ENCODE measurements around the gene DPYD. TPM values are rescaled to one million over a fixed set of nuclear protein-coding genes. Genes with fewer than 3 reads are reported as not detected.

DPYD gene
- total and polyA plus RNA-seq, 11 donors, result 2.6 to 38.4 (median 7.8) TPM

DNA sequence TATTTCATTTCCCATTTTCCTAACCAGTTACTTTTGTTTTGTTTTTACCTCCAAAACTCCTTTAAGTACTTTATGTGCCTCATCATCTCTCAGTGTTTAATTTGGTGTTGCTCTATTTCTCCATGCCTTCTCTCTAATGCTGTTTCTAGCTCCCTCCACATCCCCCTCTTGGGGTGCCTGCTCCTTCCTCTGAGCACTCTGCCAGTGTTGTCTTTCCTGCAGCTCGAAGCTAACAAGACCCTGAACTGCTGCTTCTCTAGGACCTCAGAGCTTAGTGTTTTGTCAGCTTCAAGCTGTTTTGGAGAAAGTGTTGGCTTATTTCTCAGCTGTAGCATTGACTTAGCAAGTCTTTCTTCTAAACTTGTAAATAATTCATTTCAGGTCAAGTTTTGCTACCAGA is 290.6 kb downstream of the DPYD start:
- TF ChIP-seq, protein P1, sequence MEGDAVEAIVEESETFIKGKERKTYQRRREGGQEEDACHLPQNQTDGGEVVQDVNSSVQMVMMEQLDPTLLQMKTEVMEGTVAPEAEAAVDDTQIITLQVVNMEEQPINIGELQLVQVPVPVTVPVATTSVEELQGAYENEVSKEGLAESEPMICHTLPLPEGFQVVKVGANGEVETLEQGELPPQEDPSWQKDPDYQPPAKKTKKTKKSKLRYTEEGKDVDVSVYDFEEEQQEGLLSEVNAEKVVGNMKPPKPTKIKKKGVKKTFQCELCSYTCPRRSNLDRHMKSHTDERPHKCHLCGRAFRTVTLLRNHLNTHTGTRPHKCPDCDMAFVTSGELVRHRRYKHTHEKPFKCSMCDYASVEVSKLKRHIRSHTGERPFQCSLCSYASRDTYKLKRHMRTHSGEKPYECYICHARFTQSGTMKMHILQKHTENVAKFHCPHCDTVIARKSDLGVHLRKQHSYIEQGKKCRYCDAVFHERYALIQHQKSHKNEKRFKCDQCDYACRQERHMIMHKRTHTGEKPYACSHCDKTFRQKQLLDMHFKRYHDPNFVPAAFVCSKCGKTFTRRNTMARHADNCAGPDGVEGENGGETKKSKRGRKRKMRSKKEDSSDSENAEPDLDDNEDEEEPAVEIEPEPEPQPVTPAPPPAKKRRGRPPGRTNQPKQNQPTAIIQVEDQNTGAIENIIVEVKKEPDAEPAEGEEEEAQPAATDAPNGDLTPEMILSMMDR (IDR thresholded peaks at IDR 0.05), result no peak
- no peak for TF ChIP-seq POLR2A (IDR thresholded peaks at IDR 0.05)
- Histone ChIP-seq H3K4me3 (no peak overlapping the region), H3K9me3 (no peaks in the 10 kb centered on the region), H3K36me3 (no peaks in the 10 kb centered on the region), H3K27ac (no peak overlapping the region), H3K4me1 (peaks cover 0 to 13% (median 2%) of the 10 kb centered on the region in 12 donors), H3K27me3 (no peaks in the 10 kb centered on the region)
- intact Hi-C loops (cut with DNase I), result no loop called here
- DNase-seq (no peak), ATAC-seq (no peak)
- WGBS, 4 donors, result 52 to 64% (median 54%) methylated on average over 1 of the region's 1 CpG

DNA sequence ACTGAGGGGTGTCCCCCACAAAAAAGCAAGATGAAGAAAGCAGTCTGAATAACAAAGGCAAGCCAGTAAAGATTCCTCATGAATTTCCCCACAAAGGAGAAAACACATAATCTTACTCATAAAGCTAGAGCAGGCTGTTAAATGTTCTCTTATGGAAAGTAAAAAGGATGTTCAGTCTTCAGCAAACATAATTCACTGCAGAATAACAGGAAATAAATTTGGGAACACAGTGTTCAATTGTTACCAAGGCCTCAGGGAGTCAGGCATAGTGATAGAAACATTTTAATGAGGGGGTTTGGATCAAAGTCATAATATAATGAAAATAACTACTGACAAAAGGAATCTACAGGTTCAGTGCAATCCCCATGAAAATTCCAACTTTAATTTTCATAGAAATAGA is 297.6 kb downstream of the DPYD start:
- peak overlapping the region in 10 of 12 donors; percentile 9 to 66 (median 49) for H3K27ac ChIP-seq
- H3K9me3 ChIP-seq, result peaks cover 0 to 7% (median 0%) of the 10 kb centered on the region in 12 donors
- no peaks in the 10 kb centered on the region for H3K36me3 ChIP-seq
- ATAC-seq, result no peak
- no peaks in the 10 kb centered on the region for H3K27me3 ChIP-seq
- intact Hi-C loops (cut with DNase I), result no loop called here
- peaks cover 0 to 17% (median 4%) of the 10 kb centered on the region in 12 donors for H3K4me1 ChIP-seq
- TF ChIP-seq POLR2A (IDR thresholded peaks at IDR 0.05), result no peak
- TF ChIP-seq, protein P1 (IDR thresholded peaks at IDR 0.05), result no peak
- no peak overlapping the region for H3K4me3 ChIP-seq
- DNase-seq, result no peak

DNA sequence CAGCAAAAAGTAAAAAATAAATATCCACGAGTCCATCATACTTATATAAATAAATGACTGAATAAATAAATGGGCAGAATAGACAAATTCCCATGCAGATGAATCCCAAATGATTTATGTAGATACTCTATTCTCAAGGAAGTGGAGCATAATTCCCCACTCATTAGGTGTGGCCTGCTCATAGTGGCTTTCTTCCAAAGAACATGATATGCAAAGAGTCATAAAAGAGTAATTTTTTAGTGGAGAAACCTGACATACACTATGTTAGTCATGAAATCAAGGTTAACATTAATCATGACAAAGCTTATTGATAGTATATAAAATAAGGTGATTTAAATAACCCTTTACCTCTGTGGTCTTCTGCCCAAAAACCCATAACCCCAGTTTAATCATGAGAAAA is 298.9 kb downstream of the DPYD start:
- ATAC-seq (no peak), DNase-seq (no peak)
- WGBS, 4 donors, result 65 to 81% (median 67%) methylated on average over 1 of the region's 1 CpG
- Histone ChIP-seq H3K4me1 (peaks cover 0 to 17% (median 4%) of the 10 kb centered on the region in 12 donors), H3K36me3 (no peaks in the 10 kb centered on the region), H3K27ac (peak overlapping the region in 6 of 12 donors; percentile 12 to 60 (median 49)), H3K4me3 (no peak overlapping the region), H3K9me3 (peaks cover 0 to 7% (median 0%) of the 10 kb centered on the region in 12 donors), H3K27me3 (no peaks in the 10 kb centered on the region)
- TF ChIP-seq POLR2A (IDR thresholded peaks at IDR 0.05), result no peak
- TF ChIP-seq, protein P1 (IDR thresholded peaks at IDR 0.05), result no peak
- intact Hi-C loops (cut with DNase I), result no loop called here

DNA sequence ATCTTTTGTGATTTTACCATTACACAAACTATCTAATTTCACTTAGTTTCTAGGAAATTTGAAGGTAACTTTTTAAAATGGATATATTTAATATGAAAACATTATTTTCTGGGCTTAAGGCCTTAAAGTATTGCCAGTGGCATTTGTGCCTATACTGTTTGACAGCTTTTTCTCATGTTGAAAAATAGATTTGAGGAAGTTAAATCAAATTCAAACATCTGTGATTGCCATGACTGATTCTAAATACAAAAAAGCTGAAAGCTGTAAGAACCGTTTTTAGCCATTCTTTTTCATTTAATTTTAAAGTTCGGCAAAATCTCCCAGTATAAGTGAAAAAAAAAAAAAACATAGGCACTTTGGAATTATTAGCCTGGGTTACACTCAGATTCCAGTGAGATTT is 301.1 kb downstream of the DPYD start:
- Histone ChIP-seq H3K4me1 (peaks cover 0 to 17% (median 4%) of the 10 kb centered on the region in 12 donors), H3K27ac (no peak overlapping the region), H3K36me3 (no peaks in the 10 kb centered on the region), H3K4me3 (no peak overlapping the region), H3K9me3 (peaks cover 0 to 7% (median 0%) of the 10 kb centered on the region in 12 donors), H3K27me3 (no peaks in the 10 kb centered on the region)
- intact Hi-C loops (cut with DNase I), result no loop called here
- WGBS, 4 donors, result 92 to 97% (median 95%) methylated on average over 2 of the region's 2 CpGs
- no peak for ATAC-seq
- TF ChIP-seq, protein P1 (IDR thresholded peaks at IDR 0.05), result no peak
- no peak for TF ChIP-seq POLR2A (IDR thresholded peaks at IDR 0.05)
- no peak for DNase-seq
